NCI-H748 treated with DMSO at 0.1 percent for 48 hours (cell line): ENCODE results near the gene LTV1.

Experiments used
- DNase-seq: peaks from one replicate; lab custom pipeline; 2025; lab: John Stamatoyannopoulos, UW

LTV1 gene

DNA sequence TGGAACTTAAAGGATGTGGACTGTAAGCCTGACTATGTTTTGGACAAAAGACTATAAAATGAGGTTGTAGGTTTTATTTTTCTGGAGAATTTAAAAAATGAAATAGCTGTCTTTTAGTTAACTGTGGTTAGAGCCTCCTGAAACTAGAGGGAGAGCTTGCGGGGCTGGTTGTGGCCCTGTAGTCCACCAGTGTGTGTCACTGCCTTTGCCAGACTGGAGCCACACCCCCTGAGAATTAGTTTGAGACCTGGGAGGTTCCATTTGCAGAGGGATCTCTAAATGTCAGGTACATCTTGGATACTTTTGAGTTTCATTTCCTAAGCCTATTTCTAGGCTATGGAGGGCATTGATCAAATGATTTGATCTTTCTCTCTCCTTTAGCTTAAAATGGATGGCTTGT lies 42.0 kb downstream of the LTV1 start:
- DNase-seq, result no peak

DNA sequence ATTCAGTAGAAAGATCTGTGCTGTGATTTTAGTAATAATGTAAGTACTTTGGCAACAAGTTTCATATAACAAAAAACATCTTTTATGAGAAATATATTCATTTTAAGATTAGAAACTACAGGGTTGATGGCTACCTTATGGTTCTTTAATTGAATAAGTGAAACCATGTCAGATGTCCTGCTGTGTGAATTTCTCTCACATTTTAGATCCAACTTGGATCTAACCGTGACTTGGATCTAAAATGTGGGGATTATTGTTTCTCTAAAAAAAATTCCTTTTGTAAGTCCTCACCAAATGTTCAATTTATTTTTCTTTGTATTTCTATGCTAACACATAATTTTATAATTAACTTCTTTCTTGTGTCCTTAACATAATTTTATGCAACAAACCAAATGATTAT lies 51.5 kb downstream of the LTV1 start:
- no peak for DNase-seq

- no peak for DNase-seq
Observed at GRCh38 chr6:143896126-143896860, 53.2 kb downstream of the LTV1 start.

DNA sequence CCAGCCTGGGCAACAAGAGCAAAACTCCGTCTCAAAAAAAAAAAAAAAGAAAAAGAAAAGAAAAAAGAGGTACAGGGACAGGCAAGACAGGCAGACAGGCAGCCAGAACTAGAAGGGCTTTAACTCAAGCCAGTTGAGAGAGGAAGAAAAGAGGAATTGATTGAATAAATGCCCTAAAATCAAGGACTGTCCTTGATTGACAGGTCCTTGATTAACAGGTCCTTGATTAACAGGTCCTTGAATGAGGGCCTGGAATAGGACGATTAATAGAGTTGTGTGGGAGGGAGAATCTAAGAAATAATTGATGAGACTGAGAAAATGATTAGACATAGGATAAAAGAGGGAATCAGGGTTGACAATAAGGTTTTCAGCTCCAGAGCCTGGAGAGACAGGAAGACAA lies 57.2 kb downstream of the LTV1 start:
- DNase-seq, result no peak

DNA sequence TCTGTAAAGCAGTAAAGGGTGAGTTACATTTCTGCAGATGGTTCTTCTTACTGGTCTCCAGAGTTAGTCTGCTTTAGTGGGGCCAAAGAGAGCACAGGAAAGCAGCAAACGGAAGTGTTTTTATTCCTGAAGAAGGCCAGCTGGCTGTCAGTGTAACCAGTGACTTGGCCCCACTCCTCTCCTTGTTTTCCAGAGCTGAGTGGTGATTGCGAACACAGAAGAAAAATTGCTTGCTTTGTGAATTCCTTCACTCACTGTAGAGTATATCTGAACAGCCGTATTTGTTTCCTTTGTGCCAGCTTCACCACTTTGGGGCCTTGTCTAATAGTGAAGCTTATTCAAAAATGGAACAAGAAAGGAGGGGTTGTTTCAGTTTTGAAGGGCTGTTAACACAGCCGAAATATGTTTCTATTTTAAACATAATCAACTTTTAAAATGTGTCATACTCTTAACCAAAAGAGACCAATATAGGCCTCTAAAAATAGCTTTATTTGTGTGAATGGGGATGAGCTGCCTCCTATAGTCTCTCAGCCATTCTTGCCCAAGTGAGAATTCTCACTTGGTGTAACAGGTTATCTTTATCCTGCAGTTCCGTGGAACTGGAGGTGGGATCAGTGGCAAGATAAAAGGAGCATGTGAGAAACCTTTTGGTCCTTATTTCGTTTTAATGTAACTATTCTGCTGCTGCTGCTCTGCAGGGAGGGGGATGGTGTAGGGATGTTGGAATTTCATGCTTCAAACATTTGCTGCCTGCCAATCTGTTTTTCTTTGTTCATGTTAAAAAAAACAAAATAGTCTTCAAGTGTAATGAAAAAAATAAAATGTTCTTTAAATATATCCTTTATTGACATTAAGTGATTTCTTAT lies 59.0 kb downstream of the LTV1 start:
- no peak for DNase-seq

GRCh38 chr6:143902827-143903226 lies 59.7 kb downstream of the LTV1 start:
- DNase-seq, result no peak

- no peak for DNase-seq
Observed at GRCh38 chr6:143911028-143911427, 67.9 kb downstream of the LTV1 start.

- DNase-seq, result no peak
Observed at GRCh38 chr6:143912671-143913070, 69.5 kb downstream of the LTV1 start.
